Measurements from ENCODE around the gene MGME1. TPM values are rescaled to one million over a fixed set of nuclear protein-coding genes. Genes with fewer than 3 reads are reported as not detected.
A peak's percentile ranks its signal among the peaks of the same experiment; 100 is the strongest.

MGME1 gene
- total and polyA plus RNA-seq, 2 donors (not counting 1 experiment from before 2014, with no cell fraction given): 11.7 to 11.9 TPM

DNA sequence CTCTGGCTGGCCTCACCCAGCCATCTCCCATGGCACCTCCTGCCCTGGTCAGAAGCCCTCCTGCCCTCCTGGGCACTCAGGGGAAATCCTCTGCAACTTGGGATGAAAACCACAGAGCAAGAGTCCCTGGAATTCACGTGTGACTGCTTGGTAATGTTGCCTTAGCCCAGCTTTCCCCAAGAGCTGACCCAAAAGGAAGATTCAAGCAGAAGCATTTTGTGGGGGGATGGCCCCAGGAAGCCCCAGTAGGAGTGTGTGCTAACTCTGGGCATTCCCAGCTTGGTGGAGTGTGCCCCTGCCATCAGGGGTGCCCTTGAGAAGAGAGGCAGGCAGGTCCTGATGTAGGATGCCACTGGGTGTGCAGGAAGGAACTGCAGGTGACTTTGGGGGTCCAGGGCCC lies 35.7 kb upstream of the MGME1 start:
- Histone ChIP-seq H2AFZ (ENCODE audit: low read length) (no peak overlapping the region), H3K4me2 (ENCODE audit: extremely low read depth, insufficient read depth, low read length) (no peak overlapping the region), H3K4me3 (replicated peaks in 1 of 4; ENCODE audit: control extremely low read depth in 1 of 4, insufficient read depth in 1 of 4, low read depth in 3 of 4, low read length in 4 of 4) (no peak overlapping the region), H3K27ac (ENCODE audit: insufficient read depth, low read length) (no peak overlapping the region), H3K79me2 (ENCODE audit: control insufficient read depth, insufficient read depth, low read length) (no peaks in the 10 kb centered on the region), H4K20me1 (ENCODE audit: control insufficient read depth, extremely low read depth, insufficient read depth, low read length) (no peaks in the 10 kb centered on the region), H3K27me3 (ENCODE audit: control insufficient read depth, insufficient read depth, low read length) (no peaks in the 10 kb centered on the region), H3K36me3 (ENCODE audit: control insufficient read depth, insufficient read depth, low read length) (no peaks in the 10 kb centered on the region), H3K4me1 (ENCODE audit: control insufficient read depth, extremely low read depth, insufficient read depth, low read length) (peaks cover 17% of the 10 kb centered on the region), H3K9me3 (ENCODE audit: control insufficient read depth, insufficient read depth, low read depth, low read length) (no peaks in the 10 kb centered on the region), H3K9ac (ENCODE audit: insufficient read depth, low read length) (no peak overlapping the region)
- TF ChIP-seq, protein P1, sequence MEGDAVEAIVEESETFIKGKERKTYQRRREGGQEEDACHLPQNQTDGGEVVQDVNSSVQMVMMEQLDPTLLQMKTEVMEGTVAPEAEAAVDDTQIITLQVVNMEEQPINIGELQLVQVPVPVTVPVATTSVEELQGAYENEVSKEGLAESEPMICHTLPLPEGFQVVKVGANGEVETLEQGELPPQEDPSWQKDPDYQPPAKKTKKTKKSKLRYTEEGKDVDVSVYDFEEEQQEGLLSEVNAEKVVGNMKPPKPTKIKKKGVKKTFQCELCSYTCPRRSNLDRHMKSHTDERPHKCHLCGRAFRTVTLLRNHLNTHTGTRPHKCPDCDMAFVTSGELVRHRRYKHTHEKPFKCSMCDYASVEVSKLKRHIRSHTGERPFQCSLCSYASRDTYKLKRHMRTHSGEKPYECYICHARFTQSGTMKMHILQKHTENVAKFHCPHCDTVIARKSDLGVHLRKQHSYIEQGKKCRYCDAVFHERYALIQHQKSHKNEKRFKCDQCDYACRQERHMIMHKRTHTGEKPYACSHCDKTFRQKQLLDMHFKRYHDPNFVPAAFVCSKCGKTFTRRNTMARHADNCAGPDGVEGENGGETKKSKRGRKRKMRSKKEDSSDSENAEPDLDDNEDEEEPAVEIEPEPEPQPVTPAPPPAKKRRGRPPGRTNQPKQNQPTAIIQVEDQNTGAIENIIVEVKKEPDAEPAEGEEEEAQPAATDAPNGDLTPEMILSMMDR (conservative IDR thresholded peaks at IDR 0.05 in 1 of 2, IDR thresholded peaks at IDR 0.05 in 1 of 2; ENCODE audit: low read depth in 1 of 2, low read length in 2 of 2): no peak
- no peak for TF ChIP-seq EZH2 (IDR thresholded peaks at IDR 0.05; ENCODE audit: low read length, missing control alignments)
- no peak for DNase-seq (ENCODE audit: low read depth in 2 of 2)

DNA sequence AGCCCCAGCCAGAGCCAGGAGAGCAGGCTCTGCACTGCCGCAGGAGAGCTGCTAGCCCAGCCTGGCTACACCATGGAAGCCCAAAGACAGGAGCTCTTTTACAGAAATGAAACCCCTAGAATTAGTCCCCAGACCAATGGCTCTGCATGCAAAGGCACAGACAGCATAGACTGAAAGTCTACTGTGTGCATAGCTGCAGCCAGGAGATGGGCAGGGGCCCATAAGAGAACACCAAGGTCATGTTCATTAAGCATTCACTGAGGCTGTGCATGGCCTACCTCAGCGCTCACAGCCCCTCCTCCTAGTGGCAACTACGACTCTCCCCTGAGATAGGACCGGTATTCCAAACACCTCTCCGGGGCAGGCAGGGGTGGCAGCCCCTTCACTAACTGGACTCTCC lies 35.1 kb upstream of the MGME1 start:
- no peak overlapping the region for H2AFZ ChIP-seq (ENCODE audit: low read length)
- no peaks in the 10 kb centered on the region for H4K20me1 ChIP-seq (ENCODE audit: control insufficient read depth, extremely low read depth, insufficient read depth, low read length)
- H3K9me3 ChIP-seq (ENCODE audit: control insufficient read depth, insufficient read depth, low read depth, low read length): no peaks in the 10 kb centered on the region
- H3K79me2 ChIP-seq (ENCODE audit: control insufficient read depth, insufficient read depth, low read length): no peaks in the 10 kb centered on the region
- no peaks in the 10 kb centered on the region for H3K36me3 ChIP-seq (ENCODE audit: control insufficient read depth, insufficient read depth, low read length)
- no peak overlapping the region for H3K4me2 ChIP-seq (ENCODE audit: extremely low read depth, insufficient read depth, low read length)
- TF ChIP-seq EZH2 (IDR thresholded peaks at IDR 0.05; ENCODE audit: low read length, missing control alignments): no peak
- TF ChIP-seq, protein P1 (conservative IDR thresholded peaks at IDR 0.05 in 1 of 2, IDR thresholded peaks at IDR 0.05 in 1 of 2; ENCODE audit: low read depth in 1 of 2, low read length in 2 of 2): no peak
- H3K4me3 ChIP-seq (replicated peaks in 1 of 4; ENCODE audit: control extremely low read depth in 1 of 4, insufficient read depth in 1 of 4, low read depth in 3 of 4, low read length in 4 of 4): no peak overlapping the region
- peaks cover 17% of the 10 kb centered on the region for H3K4me1 ChIP-seq (ENCODE audit: control insufficient read depth, extremely low read depth, insufficient read depth, low read length)
- no peak overlapping the region for H3K9ac ChIP-seq (ENCODE audit: insufficient read depth, low read length)
- DNase-seq (ENCODE audit: low read depth in 2 of 2): no peak
- no peaks in the 10 kb centered on the region for H3K27me3 ChIP-seq (ENCODE audit: control insufficient read depth, insufficient read depth, low read length)
- no peak overlapping the region for H3K27ac ChIP-seq (ENCODE audit: insufficient read depth, low read length)

DNA sequence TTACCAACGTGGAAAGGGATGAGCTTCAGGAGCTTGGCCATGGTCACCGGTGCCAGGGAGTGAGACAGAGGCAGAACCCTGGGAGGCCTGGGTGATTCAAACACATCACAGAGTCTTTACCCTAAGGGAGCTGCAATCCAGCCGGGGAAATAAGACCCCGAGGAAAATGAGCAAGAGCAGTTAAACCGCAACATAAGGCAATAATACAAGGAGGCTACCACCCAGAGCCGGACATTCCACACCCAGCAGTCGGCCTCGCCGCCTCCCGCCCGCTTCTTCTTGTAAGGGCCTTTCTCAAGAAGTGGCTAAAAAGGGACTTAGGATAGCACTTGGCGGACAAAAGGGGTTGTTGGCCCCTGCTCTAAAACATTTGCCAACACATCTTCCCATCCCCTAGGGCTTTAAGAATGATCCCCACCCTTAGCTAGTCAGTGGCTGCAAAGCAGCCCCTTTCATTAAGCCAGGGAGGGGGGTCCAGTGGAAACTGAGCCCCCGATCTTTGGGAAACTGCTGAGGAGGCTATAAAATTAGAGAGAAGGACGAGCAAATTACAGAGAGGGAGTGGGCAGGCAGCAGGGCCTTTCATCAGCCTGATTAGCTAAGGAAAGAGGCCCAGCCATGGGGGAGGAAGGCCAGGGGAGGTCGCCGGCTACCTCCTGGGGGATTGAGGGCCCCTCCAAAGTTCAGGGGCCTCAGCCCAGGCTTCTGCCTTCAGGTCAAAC lies 34.5 kb upstream of the MGME1 start:
- Histone ChIP-seq H3K27ac (ENCODE audit: insufficient read depth, low read length) (no peak overlapping the region), H3K4me3 (replicated peaks in 1 of 4; ENCODE audit: control extremely low read depth in 1 of 4, insufficient read depth in 1 of 4, low read depth in 3 of 4, low read length in 4 of 4) (no peak overlapping the region), H3K27me3 (ENCODE audit: control insufficient read depth, insufficient read depth, low read length) (no peaks in the 10 kb centered on the region), H4K20me1 (ENCODE audit: control insufficient read depth, extremely low read depth, insufficient read depth, low read length) (no peaks in the 10 kb centered on the region), H3K79me2 (ENCODE audit: control insufficient read depth, insufficient read depth, low read length) (no peaks in the 10 kb centered on the region), H3K9ac (ENCODE audit: insufficient read depth, low read length) (no peak overlapping the region), H2AFZ (ENCODE audit: low read length) (no peak overlapping the region), H3K9me3 (ENCODE audit: control insufficient read depth, insufficient read depth, low read depth, low read length) (no peaks in the 10 kb centered on the region), H3K36me3 (ENCODE audit: control insufficient read depth, insufficient read depth, low read length) (no peaks in the 10 kb centered on the region), H3K4me1 (ENCODE audit: control insufficient read depth, extremely low read depth, insufficient read depth, low read length) (peaks cover 19% of the 10 kb centered on the region), H3K4me2 (ENCODE audit: extremely low read depth, insufficient read depth, low read length) (no peak overlapping the region)
- TF ChIP-seq EZH2 (IDR thresholded peaks at IDR 0.05; ENCODE audit: low read length, missing control alignments): no peak
- TF ChIP-seq, protein P1 (conservative IDR thresholded peaks at IDR 0.05 in 1 of 2, IDR thresholded peaks at IDR 0.05 in 1 of 2; ENCODE audit: low read depth in 1 of 2, low read length in 2 of 2): no peak
- peak in 1 of 2 donors; percentile 68 for DNase-seq (ENCODE audit: low read depth in 2 of 2)

Data from fibroblast of lung (primary cell).